ENCODE measurements around the gene CDH13. TPM values are rescaled to one million over a fixed set of nuclear protein-coding genes. Genes with fewer than 3 reads are reported as not detected.

CDH13 gene
- total and polyA plus RNA-seq, 2 donors (not counting 3 experiments of a cell fraction or from before 2014, with no cell fraction given), result 96.6 to 124 TPM

DNA sequence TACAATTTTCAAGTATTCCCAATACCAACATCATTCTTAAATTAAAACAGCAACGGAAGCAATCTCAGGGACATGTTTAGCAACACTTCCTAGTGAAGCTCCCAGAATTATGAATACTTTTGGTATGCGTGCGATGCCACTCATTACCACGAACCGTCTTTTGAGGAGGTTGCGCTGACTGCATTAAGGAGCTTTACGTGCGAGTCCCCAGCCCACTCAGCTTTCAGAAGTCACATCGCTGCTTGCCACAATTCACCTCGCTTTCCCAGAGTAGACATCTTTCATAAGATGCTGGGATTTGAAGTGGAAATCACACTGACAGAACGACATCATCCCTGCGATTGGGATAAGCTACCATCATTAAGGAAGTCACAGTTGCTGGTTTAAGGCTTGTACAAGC lies 739.5 kb downstream of the CDH13 start:
- Histone ChIP-seq H3K9ac (replicated peaks; ENCODE audit: extremely low read depth, insufficient read depth, low read length) (no peak overlapping the region), H3K79me2 (ENCODE audit: control insufficient read depth, insufficient read depth, low read length) (no peaks in the 10 kb centered on the region), H3K4me2 (ENCODE audit: insufficient read depth, low read length) (no peak overlapping the region), H3K4me3 (replicated peaks in 1 of 3; ENCODE audit: insufficient read depth in 1 of 3, low read depth in 1 of 3, low read length in 3 of 3) (no peak overlapping the region), H3K27ac (ENCODE audit: insufficient read depth, low read depth, low read length) (no peak overlapping the region), H2AFZ (ENCODE audit: low read depth, low read length) (no peak overlapping the region), H3K9me3 (replicated peaks; ENCODE audit: control insufficient read depth, insufficient read depth, low read length) (no peaks in the 10 kb centered on the region), H3K4me1 (ENCODE audit: control insufficient read depth, extremely low read depth, insufficient read depth, low read length) (peaks cover 8% of the 10 kb centered on the region), H3K27me3 (ENCODE audit: control insufficient read depth in 2 of 2, insufficient read depth in 2 of 2, low read length in 2 of 2) (no peaks in the 10 kb centered on the region), H3K9me1 (replicated peaks; ENCODE audit: control insufficient read depth, extremely low read depth, insufficient read depth, low read length) (no peaks in the 10 kb centered on the region), H3K36me3 (ENCODE audit: control insufficient read depth in 2 of 2, extremely low read depth in 1 of 2, insufficient read depth in 2 of 2, low read length in 2 of 2) (no peaks in the 10 kb centered on the region), H4K20me1 (replicated peaks; ENCODE audit: control insufficient read depth, extremely low read depth, insufficient read depth, low read length) (no peaks in the 10 kb centered on the region)
- BruUV-seq (replicated peaks), result no TSS peak
- DNase-seq (ENCODE audit: low read depth, low spot score), result no peak
- no peak for TF ChIP-seq JUN (IDR thresholded peaks at IDR 0.05; ENCODE audit: borderline replicate concordance, insufficient read depth, insufficient read length, low read depth)
- ChIA-PET POLR2A (interaction anchor here (0.6 kb wide), 1 partner anchor 35 kb away, joined by 5 read pairs; no protein-coding TSS in a partner anchor), CTCF (interaction anchor here (1.3 to 1.8 kb wide), 2 partner anchors 253 to 1103 kb away, joined by 5 read pairs; no protein-coding TSS in a partner anchor)
- intact Hi-C loops (cut with micrococcal nuclease) (no loop called here), dilution Hi-C loops (cut with MboI; ENCODE audit: extremely low pct_ligation_motif_present, low sequenced_read_pairs) (no loop called here)
- no peak for FAIRE-seq

DNA sequence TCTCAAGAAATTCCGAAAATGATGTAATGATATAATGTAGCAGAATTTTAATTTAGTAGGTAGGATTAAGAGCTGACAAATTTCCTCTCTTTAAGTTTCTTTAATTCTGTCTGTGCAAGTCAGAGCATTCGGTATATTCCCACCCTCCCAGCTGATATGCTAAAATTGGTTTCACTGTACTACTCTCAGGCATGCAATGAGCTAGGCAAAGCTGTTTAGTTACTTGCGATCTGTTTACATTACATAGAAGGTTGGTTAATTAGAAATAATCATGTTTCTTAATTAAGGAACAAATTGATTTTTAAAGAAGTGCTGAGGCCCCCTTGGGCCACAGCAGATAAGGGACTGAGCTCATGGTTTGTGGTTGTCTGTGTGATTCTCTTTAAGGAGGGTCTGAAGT lies 748.2 kb downstream of the CDH13 start:
- Histone ChIP-seq H2AFZ (ENCODE audit: low read depth, low read length) (no peak overlapping the region), H3K4me1 (ENCODE audit: control insufficient read depth, extremely low read depth, insufficient read depth, low read length) (no peaks in the 10 kb centered on the region), H4K20me1 (replicated peaks; ENCODE audit: control insufficient read depth, extremely low read depth, insufficient read depth, low read length) (no peaks in the 10 kb centered on the region), H3K9me3 (replicated peaks; ENCODE audit: control insufficient read depth, insufficient read depth, low read length) (no peaks in the 10 kb centered on the region), H3K27ac (ENCODE audit: insufficient read depth, low read depth, low read length) (no peak overlapping the region), H3K9me1 (replicated peaks; ENCODE audit: control insufficient read depth, extremely low read depth, insufficient read depth, low read length) (no peaks in the 10 kb centered on the region), H3K27me3 (ENCODE audit: control insufficient read depth in 2 of 2, insufficient read depth in 2 of 2, low read length in 2 of 2) (no peaks in the 10 kb centered on the region), H3K9ac (replicated peaks; ENCODE audit: extremely low read depth, insufficient read depth, low read length) (no peak overlapping the region), H3K36me3 (ENCODE audit: control insufficient read depth in 2 of 2, extremely low read depth in 1 of 2, insufficient read depth in 2 of 2, low read length in 2 of 2) (no peaks in the 10 kb centered on the region), H3K4me2 (ENCODE audit: insufficient read depth, low read length) (no peak overlapping the region), H3K4me3 (replicated peaks in 1 of 3; ENCODE audit: insufficient read depth in 1 of 3, low read depth in 1 of 3, low read length in 3 of 3) (no peak overlapping the region), H3K79me2 (ENCODE audit: control insufficient read depth, insufficient read depth, low read length) (no peaks in the 10 kb centered on the region)
- ChIA-PET POLR2A (no interaction called here), CTCF (no interaction called here)
- TF ChIP-seq POLR2AphosphoS5 (IDR thresholded peaks at IDR 0.05; ENCODE audit: insufficient read depth, low read depth, low read length) (no peak), JUN (IDR thresholded peaks at IDR 0.05; ENCODE audit: borderline replicate concordance, insufficient read depth, insufficient read length, low read depth) (no peak), GATA2 (IDR thresholded peaks at IDR 0.05; ENCODE audit: insufficient read depth, insufficient read length, low read depth, low read length) (no peak), EZH2 (IDR thresholded peaks at IDR 0.05; ENCODE audit: borderline replicate concordance, low read depth, low read length, severe bottlenecking) (no peak), POLR2A (IDR thresholded peaks at IDR 0.05; ENCODE audit: low read depth, low read length) (no peak), FOS (IDR thresholded peaks at IDR 0.05; ENCODE audit: borderline replicate concordance, insufficient read depth, low read length) (no peak), MYC (IDR thresholded peaks at IDR 0.05; ENCODE audit: low read depth, low read length) (no peak)
- TF ChIP-seq, protein P1, sequence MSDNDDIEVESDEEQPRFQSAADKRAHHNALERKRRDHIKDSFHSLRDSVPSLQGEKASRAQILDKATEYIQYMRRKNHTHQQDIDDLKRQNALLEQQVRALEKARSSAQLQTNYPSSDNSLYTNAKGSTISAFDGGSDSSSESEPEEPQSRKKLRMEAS (IDR thresholded peaks at IDR 0.05; ENCODE audit: insufficient read depth, insufficient read length), result no peak
- TF ChIP-seq, protein P2, sequence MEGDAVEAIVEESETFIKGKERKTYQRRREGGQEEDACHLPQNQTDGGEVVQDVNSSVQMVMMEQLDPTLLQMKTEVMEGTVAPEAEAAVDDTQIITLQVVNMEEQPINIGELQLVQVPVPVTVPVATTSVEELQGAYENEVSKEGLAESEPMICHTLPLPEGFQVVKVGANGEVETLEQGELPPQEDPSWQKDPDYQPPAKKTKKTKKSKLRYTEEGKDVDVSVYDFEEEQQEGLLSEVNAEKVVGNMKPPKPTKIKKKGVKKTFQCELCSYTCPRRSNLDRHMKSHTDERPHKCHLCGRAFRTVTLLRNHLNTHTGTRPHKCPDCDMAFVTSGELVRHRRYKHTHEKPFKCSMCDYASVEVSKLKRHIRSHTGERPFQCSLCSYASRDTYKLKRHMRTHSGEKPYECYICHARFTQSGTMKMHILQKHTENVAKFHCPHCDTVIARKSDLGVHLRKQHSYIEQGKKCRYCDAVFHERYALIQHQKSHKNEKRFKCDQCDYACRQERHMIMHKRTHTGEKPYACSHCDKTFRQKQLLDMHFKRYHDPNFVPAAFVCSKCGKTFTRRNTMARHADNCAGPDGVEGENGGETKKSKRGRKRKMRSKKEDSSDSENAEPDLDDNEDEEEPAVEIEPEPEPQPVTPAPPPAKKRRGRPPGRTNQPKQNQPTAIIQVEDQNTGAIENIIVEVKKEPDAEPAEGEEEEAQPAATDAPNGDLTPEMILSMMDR (IDR thresholded peaks at IDR 0.05; ENCODE audit: extremely low read depth in 1 of 2, insufficient read depth in 1 of 2, low read depth in 1 of 2, low read length in 2 of 2), result no peak
- FAIRE-seq (no peak), DNase-seq (ENCODE audit: low read depth, low spot score) (no peak)
- intact Hi-C loops (cut with micrococcal nuclease) (no loop called here), dilution Hi-C loops (cut with MboI; ENCODE audit: extremely low pct_ligation_motif_present, low sequenced_read_pairs) (no loop called here)
- BruUV-seq (replicated peaks), result no TSS peak

All from endothelial cell of umbilical vein (primary cell).